GM13977 (cell line): ENCODE data around the gene HAUS7.

Source experiments
- DNase-seq: peaks from one replicate; pipeline ENCODE4 v3.0.0; 2012; ENCODE audit warnings: low spot score
- in situ Hi-C: fragments of 300-500 bp; cut with MboI; formaldehyde crosslinking; loops from one replicate; pipeline ENCODE4 v1.12.0; 2022; ENCODE audit warnings: low sequenced_read_pairs, low pct_unique_long_range_greater_than_20kb, mixed read lengths, inconsistent platforms; ENCODE audit not compliant: unreplicated experiment
- TF ChIP-seq, protein P1 (sequence below): IDR thresholded peaks from 2 replicates; pipeline ENCODE4 v1.5.1; 2012; ENCODE audit warnings: mild to moderate bottlenecking, control low read depth; ENCODE audit not compliant: insufficient read depth; ENCODE audit errors: extremely low read depth, missing control alignments

HAUS7 gene

GRCh38 chrX:153482376-153483015, 12.1 kb upstream of the HAUS7 start:
- TF ChIP-seq, protein P1, sequence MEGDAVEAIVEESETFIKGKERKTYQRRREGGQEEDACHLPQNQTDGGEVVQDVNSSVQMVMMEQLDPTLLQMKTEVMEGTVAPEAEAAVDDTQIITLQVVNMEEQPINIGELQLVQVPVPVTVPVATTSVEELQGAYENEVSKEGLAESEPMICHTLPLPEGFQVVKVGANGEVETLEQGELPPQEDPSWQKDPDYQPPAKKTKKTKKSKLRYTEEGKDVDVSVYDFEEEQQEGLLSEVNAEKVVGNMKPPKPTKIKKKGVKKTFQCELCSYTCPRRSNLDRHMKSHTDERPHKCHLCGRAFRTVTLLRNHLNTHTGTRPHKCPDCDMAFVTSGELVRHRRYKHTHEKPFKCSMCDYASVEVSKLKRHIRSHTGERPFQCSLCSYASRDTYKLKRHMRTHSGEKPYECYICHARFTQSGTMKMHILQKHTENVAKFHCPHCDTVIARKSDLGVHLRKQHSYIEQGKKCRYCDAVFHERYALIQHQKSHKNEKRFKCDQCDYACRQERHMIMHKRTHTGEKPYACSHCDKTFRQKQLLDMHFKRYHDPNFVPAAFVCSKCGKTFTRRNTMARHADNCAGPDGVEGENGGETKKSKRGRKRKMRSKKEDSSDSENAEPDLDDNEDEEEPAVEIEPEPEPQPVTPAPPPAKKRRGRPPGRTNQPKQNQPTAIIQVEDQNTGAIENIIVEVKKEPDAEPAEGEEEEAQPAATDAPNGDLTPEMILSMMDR = no peak
- DNase-seq = no peak
- in situ Hi-C loops = no loop called here

- TF ChIP-seq, protein P1 = no peak
- in situ Hi-C loops = no loop called here
- no peak for DNase-seq
These were observed 10.7 kb upstream of the HAUS7 start for GRCh38 chrX:153481043-153481442.

DNA sequence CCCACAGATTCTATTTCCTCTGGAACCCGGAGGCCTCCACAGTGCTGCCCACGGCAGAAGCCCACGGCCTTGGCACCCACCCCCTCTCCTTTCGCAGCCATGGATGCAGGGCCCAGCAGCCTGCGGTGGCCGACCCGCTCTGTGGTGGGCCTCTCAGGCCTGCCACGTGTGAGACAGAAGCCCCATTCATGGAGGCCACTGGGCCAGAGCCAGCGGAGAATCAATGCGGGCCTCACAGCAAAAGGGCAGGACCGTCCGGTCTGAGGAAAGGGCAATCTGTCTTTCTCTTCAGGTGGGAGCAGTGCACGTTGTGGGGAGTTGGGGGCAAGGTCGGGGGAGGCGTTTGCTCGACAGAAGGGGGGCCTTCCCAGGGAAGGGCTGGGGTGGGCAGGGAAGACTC, 8.4 kb upstream of the HAUS7 start:
- TF ChIP-seq, protein P1 = no peak
- in situ Hi-C loops = no loop called here

GRCh38 chrX:153477901-153478300, 7.5 kb upstream of the HAUS7 start:
- in situ Hi-C loops = no loop called here
- TF ChIP-seq, protein P1 = no peak
- no peak for DNase-seq

More for the DNA sequence above, 8.4 kb upstream of the HAUS7 start:
- no peak for DNase-seq

- no peak for DNase-seq
- TF ChIP-seq, protein P1 = no peak
- in situ Hi-C loops = no loop called here
These were observed 7.0 kb upstream of the HAUS7 start for GRCh38 chrX:153477364-153477857.

DNA sequence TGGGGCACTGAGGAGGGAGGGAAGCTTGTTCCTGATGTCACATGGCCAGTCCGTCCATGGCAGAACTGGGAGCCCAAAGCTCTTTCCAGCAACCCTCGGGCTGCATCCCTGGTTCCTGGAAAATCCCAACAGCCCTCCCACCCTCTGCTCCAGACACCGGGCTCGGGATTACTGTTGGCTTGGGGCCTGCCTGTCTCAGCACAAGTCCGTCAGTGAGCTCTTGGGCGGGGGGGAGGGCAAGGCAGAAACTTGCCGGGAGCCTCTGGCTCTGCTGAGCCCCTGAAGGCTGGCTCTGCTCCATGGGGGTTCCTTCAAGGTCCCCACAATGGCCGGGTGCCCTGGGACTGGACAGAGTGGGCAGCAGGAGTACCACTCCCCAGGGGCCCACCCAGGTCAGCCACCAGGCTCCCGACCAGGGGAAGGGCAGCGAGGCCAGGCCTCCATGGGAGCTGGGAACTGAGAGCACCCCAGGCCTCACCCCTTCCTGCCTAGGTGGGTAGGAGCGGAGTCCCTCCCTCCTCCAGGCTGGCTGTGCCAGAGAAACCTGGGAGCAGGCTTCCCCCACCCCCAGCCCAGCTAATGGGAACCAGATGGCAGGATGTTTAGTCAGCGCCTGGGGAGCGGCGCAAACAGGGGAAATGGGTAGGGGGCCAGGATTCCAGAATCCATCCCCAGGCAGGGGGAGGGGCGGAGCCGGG, 6.4 kb upstream of the HAUS7 start:
- TF ChIP-seq, protein P1 = no peak
- DNase-seq = no peak
- in situ Hi-C loops = no loop called here
